Pulmonary artery endothelial cell (primary cell): ENCODE results near the gene R3HDM2. TPM values are rescaled to one million over a fixed set of nuclear protein-coding genes. Genes with fewer than 3 reads are reported as not detected.
A peak's percentile ranks its signal among the peaks of the same experiment; 100 is the strongest.

Experiments used
- DNase-seq: peaks from one replicate; pipeline ENCODE4 v3.0.0-alpha.2; 2011; ENCODE audit warnings: low read depth, low spot score
- total RNA-seq: library from RNA; depleted of rRNA; stranded (reverse); fragments of >200 nt; gene quantifications from 2 replicates; pipeline ENCODE4 v1.2.3, GENCODE V29; 2014

The R3HDM2 gene
- total RNA-seq, 1 donor from 2014 or later = 5.5 TPM

GRCh38 chr12:57230381-57231155 lies 200.3 kb downstream of the R3HDM2 start:
- DNase-seq = no peak

GRCh38 chr12:57229634-57230380 lies 201.0 kb downstream of the R3HDM2 start, which contains the start of gene SHMT2:
SHMT2 (plus strand) TSS chr12:57229711; CDS start chr12:57229779, 68 bp downstream.
- peak; percentile 78 for DNase-seq

GRCh38 chr12:57229046-57229633 lies 201.7 kb downstream of the R3HDM2 start:
- no peak for DNase-seq

- no peak for DNase-seq
Measured at GRCh38 chr12:57227315-57228115, 203.3 kb downstream of the R3HDM2 start.

- no peak for DNase-seq
Measured at GRCh38 chr12:57226588-57227314, 204.1 kb downstream of the R3HDM2 start.

- DNase-seq = no peak
Measured at GRCh38 chr12:57225680-57226210, 205.1 kb downstream of the R3HDM2 start.

- no peak for DNase-seq
Measured at GRCh38 chr12:57224973-57225679, 205.7 kb downstream of the R3HDM2 start.

GRCh38 chr12:57224278-57224972 lies 206.4 kb downstream of the R3HDM2 start:
- no peak for DNase-seq

- DNase-seq = no peak
Measured at GRCh38 chr12:57223191-57224165, 207.4 kb downstream of the R3HDM2 start.

- no peak for DNase-seq
Measured at GRCh38 chr12:57222286-57223190, 208.3 kb downstream of the R3HDM2 start.

GRCh38 chr12:57221169-57221917 lies 209.5 kb downstream of the R3HDM2 start:
- DNase-seq = no peak

- no peak for DNase-seq
Measured at GRCh38 chr12:57220770-57221168, 210.1 kb downstream of the R3HDM2 start.

- DNase-seq = no peak
Measured at GRCh38 chr12:57219993-57220754, 210.7 kb downstream of the R3HDM2 start.

GRCh38 chr12:57219205-57219992 lies 211.4 kb downstream of the R3HDM2 start:
- DNase-seq = no peak
